IMR-90 (cell line): Measurements from ENCODE around the gene ABCD1. TPM values are rescaled to one million over a fixed set of nuclear protein-coding genes. Genes with fewer than 3 reads are reported as not detected.

Experiments used
- ATAC-seq: fragments of 200-7000 bp; cut with Tn5 transposase; 2 replicates; pipeline ENCODE4 v1.9.1; 2020; ENCODE audit warnings: low read depth, mild to moderate bottlenecking, moderate library complexity
- BruUV-seq: library from RNA; stranded (reverse); fragments of 400-500 nt; replicated peaks from 2 replicates; lab custom pipeline; 2021; lab: Mats Ljungman, UMichigan
- CTCF ChIA-PET: fragments of 300-600 bp; formaldehyde crosslinking; extraction: SDS; loops from one replicate; lab custom pipeline; 2021; ENCODE audit warnings: antibody characterized with exemption; lab: Yijun Ruan, JAX
- POLR2A ChIA-PET: fragments of 300-600 bp; sonication (Branson Sonifier 250); formaldehyde crosslinking; loops from one replicate; lab custom pipeline; 2022; ENCODE audit warnings: antibody characterized with exemption; ENCODE audit not compliant: unreplicated experiment; lab: Charles Lee
- DNase-seq: peaks from one replicate; pipeline ENCODE4 v3.0.0; 2013
- H2AFZ ChIP-seq: replicated peaks from 2 replicates; pipeline ENCODE3; 2013; ENCODE audit warnings: low read length, mild to moderate bottlenecking; ENCODE audit not compliant: poor library complexity
- H2AK5ac ChIP-seq: 2 replicates; pipeline ENCODE4 v1.6.1; 2013; ENCODE audit warnings: low read depth, low read length, inconsistent platforms
- H2AK9ac ChIP-seq: replicated peaks from 2 replicates; pipeline ENCODE3; 2013; ENCODE audit warnings: mild to moderate bottlenecking, low read depth, low read length, moderate library complexity; ENCODE audit not compliant: poor library complexity
- H2BK120ac ChIP-seq: 2 replicates; pipeline ENCODE4 v1.6.1; 2013; ENCODE audit warnings: low read depth, low read length, inconsistent platforms
- H2BK15ac ChIP-seq: 3 replicates; pipeline ENCODE4 v1.6.1; 2013; ENCODE audit warnings: low read depth, low read length, inconsistent platforms
- H2BK20ac ChIP-seq: 2 replicates; pipeline ENCODE4 v1.6.1; 2013; ENCODE audit warnings: low read depth, mild to moderate bottlenecking, inconsistent platforms, low read length, moderate library complexity
- H2BK5ac ChIP-seq: 2 replicates; pipeline ENCODE4 v1.6.1; 2013; ENCODE audit warnings: mild to moderate bottlenecking, low read depth, low read length, inconsistent platforms; ENCODE audit not compliant: poor library complexity, severe bottlenecking
- H3K14ac ChIP-seq: replicated peaks from 2 replicates; pipeline ENCODE4 v1.6.1; 2013; ENCODE audit warnings: low read depth, low read length, inconsistent platforms
- H3K18ac ChIP-seq: 2 replicates; pipeline ENCODE4 v1.6.1; 2013; ENCODE audit warnings: low read depth, low read length, control low read depth
- H3K23ac ChIP-seq: 2 replicates; pipeline ENCODE4 v1.6.1; 2013; ENCODE audit warnings: low read depth, low read length, inconsistent platforms
- H3K27ac ChIP-seq: 2 replicates; pipeline ENCODE4 v1.5.1; 2013; ENCODE audit warnings: mild to moderate bottlenecking, control low read depth, low read length; ENCODE audit not compliant: insufficient read depth
- H3K27me3 ChIP-seq: 2 replicates; pipeline ENCODE4 v1.6.1; 2013; ENCODE audit warnings: low read length; ENCODE audit not compliant: control insufficient read depth, insufficient read depth
- H3K36me3 ChIP-seq: 2 replicates; pipeline ENCODE4 v1.6.1; 2013; ENCODE audit warnings: low read length, mixed read lengths; ENCODE audit not compliant: control insufficient read depth, insufficient read depth
- H3K4ac ChIP-seq: 2 replicates; pipeline ENCODE4 v1.6.1; 2013; ENCODE audit warnings: low read depth, low read length, inconsistent platforms
- H3K4me1 ChIP-seq: 2 replicates; pipeline ENCODE4 v1.6.1; 2013; ENCODE audit warnings: low read length, mixed read lengths; ENCODE audit not compliant: control insufficient read depth, insufficient read depth
- H3K4me2 ChIP-seq: 2 replicates; pipeline ENCODE4 v1.6.1; 2013; ENCODE audit warnings: low read depth, mild to moderate bottlenecking, control low read depth, low read length, moderate library complexity
- H3K4me3 ChIP-seq: 2 replicates; pipeline ENCODE4 v1.5.1; 2013; ENCODE audit warnings: low read depth, mild to moderate bottlenecking, control low read depth, low read length, moderate library complexity; ENCODE audit not compliant: insufficient read depth
- H3K56ac ChIP-seq: 2 replicates; pipeline ENCODE4 v1.6.1; 2013; ENCODE audit warnings: low read length, inconsistent platforms; ENCODE audit not compliant: insufficient read depth; ENCODE audit errors: extremely low read depth
- H3K79me1 ChIP-seq, 2 experiments: 2 replicates each; pipeline ENCODE4 v1.6.1; 2013; ENCODE audit warnings: low read length in 2 of 2, inconsistent platforms in 1 of 2, low read depth in 1 of 2
- H3K9ac ChIP-seq: 2 replicates; pipeline ENCODE4 v1.6.1; 2013; ENCODE audit warnings: low read depth, low read length, control low read depth
- H3K9me1 ChIP-seq: 2 replicates; pipeline ENCODE4 v1.6.1; 2013; ENCODE audit warnings: low read length, inconsistent platforms; ENCODE audit not compliant: insufficient read depth
- H3K9me3 ChIP-seq: 2 replicates; pipeline ENCODE4 v1.6.1; 2013; ENCODE audit warnings: low read length; ENCODE audit not compliant: control insufficient read depth, insufficient read depth
- H4K20me1 ChIP-seq: 2 replicates; pipeline ENCODE4 v1.6.1; 2013; ENCODE audit warnings: low read length, inconsistent platforms; ENCODE audit not compliant: insufficient read depth
- H4K5ac ChIP-seq: 2 replicates; pipeline ENCODE4 v1.6.1; 2013; ENCODE audit warnings: mild to moderate bottlenecking, low read depth, low read length, control low read depth
- H4K8ac ChIP-seq, 2 experiments: 2 replicates each; pipeline ENCODE4 v1.6.1; 2013; ENCODE audit warnings: low read depth in 2 of 2, low read length in 2 of 2, control low read depth in 1 of 2, inconsistent platforms in 1 of 2
- H4K91ac ChIP-seq: 2 replicates; pipeline ENCODE4 v1.6.1; 2013; ENCODE audit warnings: low read depth, low read length, inconsistent platforms; ENCODE audit not compliant: insufficient read depth
- BHLHE40 ChIP-seq: fragments of 150-350 bp; IDR thresholded peaks from 2 replicates; pipeline ENCODE4 v1.6.1; 2016; ENCODE audit warnings: mild to moderate bottlenecking, low read depth, low read length
- CEBPB ChIP-seq: IDR thresholded peaks from 2 replicates; pipeline ENCODE4 v1.6.1; 2012; ENCODE audit warnings: low read depth, low read length, improper control_type of control experiment
- CHD1 ChIP-seq: IDR thresholded peaks from 2 replicates; pipeline ENCODE4 v1.6.1; 2012; ENCODE audit warnings: low read depth, low read length, improper control_type of control experiment
- FOS ChIP-seq: fragments of 150-350 bp; IDR thresholded peaks from 2 replicates; pipeline ENCODE4 v1.6.1; 2016; ENCODE audit warnings: low read depth, low read length
- MAFK ChIP-seq: IDR thresholded peaks from 2 replicates; pipeline ENCODE4 v1.6.1; 2012; ENCODE audit warnings: low read depth, low read length, improper control_type of control experiment
- MAZ ChIP-seq: IDR thresholded peaks from 2 replicates; pipeline ENCODE4 v1.6.1; 2012; ENCODE audit warnings: low read depth, mild to moderate bottlenecking, low read length, improper control_type of control experiment, moderate library complexity, borderline replicate concordance
- MXI1 ChIP-seq: IDR thresholded peaks from 2 replicates; pipeline ENCODE4 v1.6.1; 2012; ENCODE audit warnings: low read depth, mild to moderate bottlenecking, low read length, moderate library complexity, borderline replicate concordance
- NFE2L2 ChIP-seq: fragments of 150-350 bp; IDR thresholded peaks from 2 replicates; pipeline ENCODE4 v1.6.1; 2016; ENCODE audit warnings: low read depth, mild to moderate bottlenecking, low read length
- POLR2A ChIP-seq: IDR thresholded peaks from 2 replicates; pipeline ENCODE4 v1.6.1; 2012; ENCODE audit warnings: mild to moderate bottlenecking, low read depth, low read length
- RAD21 ChIP-seq: IDR thresholded peaks from 2 replicates; pipeline ENCODE4 v1.6.1; 2012; ENCODE audit warnings: low read length, improper control_type of control experiment
- RFX5 ChIP-seq: IDR thresholded peaks from 2 replicates; pipeline ENCODE4 v1.8.0; 2012; ENCODE audit warnings: low read depth, mild to moderate bottlenecking, low read length, moderate library complexity
- SMC3 ChIP-seq: fragments of 150-350 bp; IDR thresholded peaks from 2 replicates; pipeline ENCODE4 v1.6.1; 2016; ENCODE audit warnings: low read depth, mild to moderate bottlenecking, antibody characterized with exemption, low read length, moderate library complexity
- USF2 ChIP-seq: fragments of 150-350 bp; IDR thresholded peaks from 2 replicates; pipeline ENCODE4 v1.6.1; 2017; ENCODE audit warnings: mild to moderate bottlenecking, antibody characterized with exemption, low read length, low read depth
- WGBS, 2 experiments: methylation state at CpG; one replicate each; pipeline versions ENCODE4 v1.1.5 to v1.1.7; 2013; ENCODE audit warnings: missing lambda C conversion rate in 2 of 2; ENCODE audit not compliant: insufficient read length in 1 of 2; ENCODE audit errors: extremely low coverage in 2 of 2; 5-methylcytosine and 5-hydroxymethylcytosine counted together
- dilution Hi-C: fragments of 300-500 bp; cut with HindIII; formaldehyde crosslinking; loops from one replicate; pipeline ENCODE4 v1.14.3; 2018; ENCODE audit warnings: low sequenced_read_pairs; ENCODE audit not compliant: unreplicated experiment
- in situ Hi-C: fragments of 300-500 bp; cut with MboI; formaldehyde crosslinking; loops from 3 replicates; pipeline ENCODE4 v1.14.3; 2019; ENCODE audit warnings: low sequenced_read_pairs, inconsistent platforms, mixed read lengths
- intact Hi-C: fragments of 100-400 bp; cut with micrococcal nuclease; formaldehyde crosslinking; loops from 2 replicates; pipeline ENCODE4 v1.10.0; 2022
- polyA plus RNA-seq, 3 experiments: library from polyadenylated mRNA; depleted of rRNA; stranded (reverse); fragments of >200 nt; gene quantifications; 2 replicates each; pipeline ENCODE4 v1.2.3, GENCODE V29; 2012; ENCODE audit warnings: low replicate concordance in 1 of 3
- total RNA-seq: library from RNA; depleted of rRNA; stranded (reverse); fragments of >200 nt; gene quantifications from 2 replicates; pipeline ENCODE4 v1.2.3, GENCODE V29; 2012
- TF ChIP-seq, protein P1 (sequence below): fragments of 150-350 bp; IDR thresholded peaks from 2 replicates; pipeline ENCODE4 v1.6.1; 2016; ENCODE audit warnings: low read depth, mild to moderate bottlenecking, low read length, moderate library complexity, borderline replicate concordance
- TF ChIP-seq, protein P2 (sequence below): conservative IDR thresholded peaks from 2 replicates; pipeline ENCODE4 v1.5.1; 2012; ENCODE audit warnings: mild to moderate bottlenecking, low read depth, low read length, improper control_type of control experiment

ABCD1 gene
- total and polyA plus RNA-seq, 2 of the 4 experiments (the other 2 are of a cell fraction): 4.3 to 7.0 TPM

- Histone ChIP-seq H3K36me3 (peaks cover 2% of the 10 kb centered on the region; the same call in 1 of the 2 replicates), H2BK20ac (no peak overlapping the region), H3K9ac (no peak overlapping the region), H4K20me1 (no peaks in the 10 kb centered on the region), H2BK15ac (no peak overlapping the region), H2AFZ (no peak overlapping the region), H3K56ac (no peak overlapping the region), H3K9me3 (no peaks in the 10 kb centered on the region; the same call in 1 of the 2 replicates), H3K4me1 (peaks cover 10% of the 10 kb centered on the region), H3K23ac (no peak overlapping the region), H4K5ac (no peak overlapping the region), H3K4me3 (no peak overlapping the region), H3K4ac (no peak overlapping the region), H2AK5ac (no peak overlapping the region), H2BK5ac (no peak overlapping the region), H4K91ac (no peak overlapping the region), H3K18ac (no peak overlapping the region), H3K27ac (no peak overlapping the region), H4K8ac (no peak overlapping the region), H2BK120ac (no peak overlapping the region), H2AK9ac (no peak overlapping the region), H3K79me1 (peaks cover 0 to 9% of the 10 kb centered on the region in 2 experiments; a peak in 2 of 4 replicates), H3K14ac (no peak overlapping the region), H3K4me2 (no peak overlapping the region), H3K27me3 (no peaks in the 10 kb centered on the region), H3K9me1 (no peaks in the 10 kb centered on the region)
- WGBS, 2 experiments: 92% methylated on average over 12 of the region's 25 CpGs; no CpG with 5 or more reads in 1 of the 2 experiments
- intact Hi-C loops: no loop called here
- CTCF ChIA-PET: no interaction called here
- in situ Hi-C loops: loop anchor here (10.0 kb wide), 1 partner anchor 195 kb away; no protein-coding TSS in a partner anchor
- BruUV-seq: no TSS peak
- ATAC-seq (no peak), DNase-seq (no peak)
- dilution Hi-C loops: no loop called here
- POLR2A ChIA-PET: no interaction called here
- no peak for TF ChIP-seq BHLHE40
- TF ChIP-seq CEBPB: no peak
- no peak for TF ChIP-seq CHD1
- TF ChIP-seq NFE2L2: no peak
- no peak for TF ChIP-seq USF2
- TF ChIP-seq, protein P1, sequence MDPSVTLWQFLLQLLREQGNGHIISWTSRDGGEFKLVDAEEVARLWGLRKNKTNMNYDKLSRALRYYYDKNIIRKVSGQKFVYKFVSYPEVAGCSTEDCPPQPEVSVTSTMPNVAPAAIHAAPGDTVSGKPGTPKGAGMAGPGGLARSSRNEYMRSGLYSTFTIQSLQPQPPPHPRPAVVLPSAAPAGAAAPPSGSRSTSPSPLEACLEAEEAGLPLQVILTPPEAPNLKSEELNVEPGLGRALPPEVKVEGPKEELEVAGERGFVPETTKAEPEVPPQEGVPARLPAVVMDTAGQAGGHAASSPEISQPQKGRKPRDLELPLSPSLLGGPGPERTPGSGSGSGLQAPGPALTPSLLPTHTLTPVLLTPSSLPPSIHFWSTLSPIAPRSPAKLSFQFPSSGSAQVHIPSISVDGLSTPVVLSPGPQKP: no peak
- no peak for TF ChIP-seq RFX5
- no peak for TF ChIP-seq MAFK
- TF ChIP-seq RAD21: no peak
- no peak for TF ChIP-seq FOS
- no peak for TF ChIP-seq MAZ
- no peak for TF ChIP-seq POLR2A
- TF ChIP-seq, protein P2, sequence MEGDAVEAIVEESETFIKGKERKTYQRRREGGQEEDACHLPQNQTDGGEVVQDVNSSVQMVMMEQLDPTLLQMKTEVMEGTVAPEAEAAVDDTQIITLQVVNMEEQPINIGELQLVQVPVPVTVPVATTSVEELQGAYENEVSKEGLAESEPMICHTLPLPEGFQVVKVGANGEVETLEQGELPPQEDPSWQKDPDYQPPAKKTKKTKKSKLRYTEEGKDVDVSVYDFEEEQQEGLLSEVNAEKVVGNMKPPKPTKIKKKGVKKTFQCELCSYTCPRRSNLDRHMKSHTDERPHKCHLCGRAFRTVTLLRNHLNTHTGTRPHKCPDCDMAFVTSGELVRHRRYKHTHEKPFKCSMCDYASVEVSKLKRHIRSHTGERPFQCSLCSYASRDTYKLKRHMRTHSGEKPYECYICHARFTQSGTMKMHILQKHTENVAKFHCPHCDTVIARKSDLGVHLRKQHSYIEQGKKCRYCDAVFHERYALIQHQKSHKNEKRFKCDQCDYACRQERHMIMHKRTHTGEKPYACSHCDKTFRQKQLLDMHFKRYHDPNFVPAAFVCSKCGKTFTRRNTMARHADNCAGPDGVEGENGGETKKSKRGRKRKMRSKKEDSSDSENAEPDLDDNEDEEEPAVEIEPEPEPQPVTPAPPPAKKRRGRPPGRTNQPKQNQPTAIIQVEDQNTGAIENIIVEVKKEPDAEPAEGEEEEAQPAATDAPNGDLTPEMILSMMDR: no peak
- no peak for TF ChIP-seq MXI1
- no peak for TF ChIP-seq SMC3
These were observed 45.4 kb downstream of the ABCD1 start for GRCh38 chrX:153769865-153770600.
